Activated naive CD4-positive, alpha-beta T cell treated with anti-CD3 and anti-CD28 coated beads, Interleukin-2, amount 50 U/mL, for 72 hours (primary cell): ENCODE data around the gene COL18A1. TPM values are rescaled to one million over a fixed set of nuclear protein-coding genes. Genes with fewer than 3 reads are reported as not detected.
A peak's percentile ranks its signal among the peaks of the same experiment; 100 is the strongest.
"Not testable (repeated sequence)": the region's sequence is repeated elsewhere in the genome, so short reads cannot be mapped to it uniquely, and the experiment has no call there.

Source experiments
- ATAC-seq, 2 donors: fragments of 150-1000 bp; cut with Tn5 transposase; 2 replicates each; pipeline ENCODE4 v1.10.0; 2021; ENCODE audit warnings: mild to moderate bottlenecking in 2 of 2, moderate library complexity in 2 of 2
- DNase-seq, 2 donors: peaks; one replicate each; pipeline ENCODE4 v3.0.0; 2021 to 2022; ENCODE audit warnings: low spot score in 2 of 2
- H3K27ac Mint-ChIP-seq, 2 donors: one replicate each; pipeline ENCODE4 v1.8.0; 2022; ENCODE audit warnings: mild to moderate bottlenecking in 2 of 2, mixed read lengths in 2 of 2
- H3K36me3 Mint-ChIP-seq, 2 donors: one replicate each; pipeline ENCODE4 v1.8.0; 2022; ENCODE audit warnings: mixed read lengths in 2 of 2
- H3K9me3 Mint-ChIP-seq, 2 donors: one replicate each; pipeline ENCODE4 v1.8.0; 2022; ENCODE audit warnings: mixed read lengths in 2 of 2
- total RNA-seq, 2 donors: library from RNA; stranded (reverse); gene quantifications; one replicate each; pipeline ENCODE4 v1.2.3, GENCODE V29; 2022

COL18A1 gene
- total RNA-seq, 2 donors from 2014 or later: 4.3 to 22.3 TPM

DNA sequence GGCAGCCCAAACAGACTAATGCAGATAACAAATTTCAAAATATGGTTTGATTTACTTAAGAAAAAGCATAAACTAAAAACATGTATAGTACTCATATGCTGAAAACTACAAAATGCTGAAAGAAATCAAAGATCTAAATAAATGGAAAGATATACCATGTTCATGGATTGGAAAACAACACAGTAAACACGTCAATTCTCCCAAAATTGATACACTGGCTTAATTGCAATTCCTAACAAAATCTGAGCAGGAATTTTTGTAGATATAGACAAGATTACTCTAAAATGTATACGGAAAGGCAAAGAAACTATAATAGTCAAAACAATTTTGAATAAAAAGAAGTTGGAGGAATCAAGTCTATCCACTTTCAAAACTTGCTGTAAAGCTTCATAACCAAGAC lies 116.3 kb downstream of the COL18A1 start:
- ATAC-seq (no peak), DNase-seq (no peak)
- H3K9me3 Mint-ChIP-seq: peaks cover 13 to 34% of the 10 kb centered on the region in 2 donors
- H3K36me3 Mint-ChIP-seq: peaks cover 51 to 74% of the 10 kb centered on the region in 2 donors
- no peak overlapping the region for H3K27ac Mint-ChIP-seq

DNA sequence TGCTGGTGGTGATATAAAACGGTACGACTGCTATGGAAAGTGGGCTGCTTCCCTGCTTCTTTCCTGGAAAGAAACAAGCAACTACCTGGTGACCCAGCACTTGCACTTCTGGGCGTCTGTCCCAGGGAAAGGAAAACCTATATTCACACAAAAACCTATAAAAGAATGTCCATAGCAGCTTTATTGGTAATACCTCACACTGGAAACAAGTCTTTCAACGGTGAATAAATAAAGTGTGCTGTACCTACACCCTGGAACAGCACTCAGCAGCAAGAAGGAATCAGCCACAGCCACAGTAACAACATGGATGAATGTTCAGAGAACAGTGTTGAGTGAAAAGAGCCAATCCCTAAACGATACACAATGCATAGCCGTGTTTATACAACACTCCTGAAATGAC lies 117.4 kb downstream of the COL18A1 start:
- H3K9me3 Mint-ChIP-seq: peaks cover 13 to 34% of the 10 kb centered on the region in 2 donors
- no peak for ATAC-seq
- H3K27ac Mint-ChIP-seq: no peak overlapping the region
- DNase-seq: no peak
- peaks cover 55 to 77% of the 10 kb centered on the region in 2 donors for H3K36me3 Mint-ChIP-seq

DNA sequence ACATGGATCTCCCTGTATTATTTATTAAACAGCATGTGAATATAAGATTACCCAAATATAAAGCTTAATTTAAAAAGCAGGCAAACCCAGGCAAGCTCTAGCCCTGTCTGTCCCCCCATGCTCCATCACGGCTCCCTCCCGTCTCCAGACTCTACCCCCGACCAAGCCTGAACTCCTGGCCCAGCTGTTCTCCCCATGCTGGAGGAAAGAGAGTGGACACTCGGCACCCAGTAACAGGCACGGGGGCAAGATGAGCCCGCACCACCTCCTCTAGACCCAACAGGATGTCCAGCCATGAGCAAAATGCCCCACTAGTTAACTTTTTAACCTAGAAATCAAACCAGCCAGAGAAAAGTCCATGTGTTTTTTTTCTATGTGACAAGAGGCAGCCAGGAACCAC lies 118.0 kb downstream of the COL18A1 start:
- Mint-ChIP-seq H3K9me3 (peaks cover 13 to 31% of the 10 kb centered on the region in 2 donors), H3K27ac (no peak overlapping the region), H3K36me3 (peaks cover 50 to 71% of the 10 kb centered on the region in 2 donors)
- ATAC-seq (no peak), DNase-seq (no peak)

DNA sequence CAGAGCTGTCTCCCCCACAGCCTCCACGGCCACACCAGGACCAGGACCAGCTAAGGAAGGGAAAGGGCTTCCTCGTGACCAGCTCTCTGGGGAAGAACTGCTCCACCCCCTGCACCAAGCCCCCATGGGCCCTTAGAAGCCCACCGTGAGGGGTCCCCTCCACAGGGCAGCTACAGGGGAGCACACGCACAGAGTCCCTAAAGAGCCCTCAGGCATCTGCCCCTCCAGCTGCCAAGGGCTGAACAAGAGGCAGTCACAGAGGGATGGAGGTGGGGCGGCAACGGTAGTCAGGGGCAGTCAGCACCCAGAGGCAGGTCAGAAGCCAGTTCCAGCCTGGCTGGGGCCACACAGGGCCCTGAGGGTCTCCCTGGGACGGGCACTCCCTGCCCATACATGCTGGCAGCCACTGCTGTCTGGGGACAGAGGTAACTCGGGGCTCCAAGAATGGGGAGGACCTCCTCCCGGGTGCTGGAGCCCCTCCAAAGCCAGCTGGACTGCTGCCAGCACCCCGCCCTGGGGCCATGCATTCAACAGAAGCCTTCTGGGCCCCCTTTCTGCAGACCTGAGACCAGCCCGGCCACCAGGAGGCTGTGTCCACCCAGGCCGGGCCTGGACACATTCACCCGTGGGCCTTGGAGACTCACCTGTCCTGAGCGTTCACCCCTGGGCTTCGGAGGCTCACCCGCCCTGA lies 118.6 kb downstream of the COL18A1 start:
- Mint-ChIP-seq H3K9me3 (peaks cover 13 to 27% of the 10 kb centered on the region in 2 donors), H3K27ac (no peak overlapping the region), H3K36me3 (peaks cover 45 to 65% of the 10 kb centered on the region in 2 donors)
- DNase-seq: peak in 1 of 2 donors; percentile 50
- no peak for ATAC-seq

DNA sequence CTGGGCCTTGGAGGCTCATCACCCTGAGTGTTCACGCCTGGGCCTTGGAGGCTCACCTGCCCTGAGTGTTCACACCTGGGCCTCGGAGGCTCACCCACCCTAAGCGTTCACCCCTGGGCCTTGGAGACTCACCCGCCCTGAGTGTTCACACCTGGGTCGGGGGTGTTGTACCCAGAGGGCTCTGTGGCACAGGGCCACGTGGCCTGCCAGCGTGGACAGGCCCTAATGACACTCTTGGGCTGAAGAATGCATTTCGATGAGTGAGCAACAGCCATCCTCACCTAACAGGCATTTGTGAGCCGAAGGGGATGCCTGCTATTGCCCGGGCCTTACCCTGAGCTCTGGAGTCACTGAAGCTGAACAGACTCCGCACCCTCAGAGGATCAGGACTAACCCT lies 119.8 kb downstream of the COL18A1 start:
- Mint-ChIP-seq H3K36me3 (peaks cover 33 to 53% of the 10 kb centered on the region in 2 donors), H3K27ac (no peak overlapping the region), H3K9me3 (peaks cover 6 to 15% of the 10 kb centered on the region in 2 donors)
- DNase-seq: peak in 1 of 2 donors; percentile 40
- ATAC-seq: no peak

DNA sequence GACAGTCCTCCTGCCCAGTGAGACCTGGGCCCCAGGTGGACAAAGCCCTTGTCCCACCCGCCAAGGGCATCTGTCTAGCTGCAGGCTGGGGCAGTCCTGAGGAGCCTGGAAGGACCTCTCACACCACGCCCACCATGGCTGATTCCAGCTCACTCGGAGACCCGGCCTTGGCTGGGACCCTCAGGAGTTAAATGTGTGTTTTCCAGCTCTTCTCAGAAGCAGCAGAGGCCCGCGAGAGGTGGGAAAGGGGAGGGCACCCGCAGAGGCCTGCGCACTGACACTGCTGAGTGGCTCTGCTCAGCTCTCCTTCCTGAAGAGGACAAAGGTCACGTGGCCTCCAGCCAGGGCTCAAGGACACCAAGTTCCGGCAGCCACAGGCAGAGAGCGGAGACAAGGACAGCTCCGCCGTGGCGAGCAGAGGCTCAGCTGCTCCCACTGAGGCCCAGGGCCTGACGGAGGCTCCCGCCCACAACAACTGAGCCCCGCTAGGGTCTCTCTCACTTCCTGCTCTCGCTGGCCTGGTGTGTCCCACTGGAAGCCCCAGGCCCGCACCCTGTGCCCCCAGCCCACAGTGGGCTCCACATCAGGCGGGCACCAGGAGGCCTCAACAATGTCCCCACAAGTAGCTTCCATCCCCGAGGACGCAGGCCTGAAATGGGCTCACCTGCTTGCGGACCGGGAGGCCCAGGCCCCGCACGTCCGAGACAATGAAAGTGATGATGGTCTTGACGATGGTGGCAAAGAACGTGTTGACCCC lies 120.4 kb downstream of the COL18A1 start:
- no peak overlapping the region for H3K27ac Mint-ChIP-seq
- peaks cover 27 to 48% of the 10 kb centered on the region in 2 donors for H3K36me3 Mint-ChIP-seq
- ATAC-seq (no peak), DNase-seq (peak in 1 of 2 donors; percentile 51)
- H3K9me3 Mint-ChIP-seq: peaks cover 0 to 9% of the 10 kb centered on the region in 2 donors

DNA sequence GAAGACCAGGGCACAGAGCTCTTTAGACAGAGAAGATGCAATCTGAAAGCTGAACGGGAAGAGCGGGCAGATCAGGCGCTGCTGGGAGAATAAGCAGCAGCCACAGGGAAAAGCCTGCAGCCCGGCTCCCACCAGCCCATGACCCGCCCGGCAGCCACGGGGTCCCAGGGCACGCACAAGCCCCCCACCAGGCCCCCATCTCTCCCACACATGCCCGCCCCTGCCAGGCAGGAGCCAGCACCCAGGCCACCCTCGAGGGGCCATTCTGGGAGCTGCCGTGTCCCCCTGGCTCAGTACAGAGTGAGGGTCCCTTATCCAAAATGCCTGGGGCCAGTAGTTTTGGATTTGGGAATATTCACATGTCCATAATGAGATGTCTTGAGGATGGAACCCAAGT lies 120.9 kb downstream of the COL18A1 start:
- DNase-seq: peak in 1 of 2 donors; percentile 40
- Mint-ChIP-seq H3K27ac (no peak overlapping the region), H3K36me3 (peaks cover 21 to 42% of the 10 kb centered on the region in 2 donors), H3K9me3 (peaks cover 0 to 9% of the 10 kb centered on the region in 2 donors)
- ATAC-seq: no peak

DNA sequence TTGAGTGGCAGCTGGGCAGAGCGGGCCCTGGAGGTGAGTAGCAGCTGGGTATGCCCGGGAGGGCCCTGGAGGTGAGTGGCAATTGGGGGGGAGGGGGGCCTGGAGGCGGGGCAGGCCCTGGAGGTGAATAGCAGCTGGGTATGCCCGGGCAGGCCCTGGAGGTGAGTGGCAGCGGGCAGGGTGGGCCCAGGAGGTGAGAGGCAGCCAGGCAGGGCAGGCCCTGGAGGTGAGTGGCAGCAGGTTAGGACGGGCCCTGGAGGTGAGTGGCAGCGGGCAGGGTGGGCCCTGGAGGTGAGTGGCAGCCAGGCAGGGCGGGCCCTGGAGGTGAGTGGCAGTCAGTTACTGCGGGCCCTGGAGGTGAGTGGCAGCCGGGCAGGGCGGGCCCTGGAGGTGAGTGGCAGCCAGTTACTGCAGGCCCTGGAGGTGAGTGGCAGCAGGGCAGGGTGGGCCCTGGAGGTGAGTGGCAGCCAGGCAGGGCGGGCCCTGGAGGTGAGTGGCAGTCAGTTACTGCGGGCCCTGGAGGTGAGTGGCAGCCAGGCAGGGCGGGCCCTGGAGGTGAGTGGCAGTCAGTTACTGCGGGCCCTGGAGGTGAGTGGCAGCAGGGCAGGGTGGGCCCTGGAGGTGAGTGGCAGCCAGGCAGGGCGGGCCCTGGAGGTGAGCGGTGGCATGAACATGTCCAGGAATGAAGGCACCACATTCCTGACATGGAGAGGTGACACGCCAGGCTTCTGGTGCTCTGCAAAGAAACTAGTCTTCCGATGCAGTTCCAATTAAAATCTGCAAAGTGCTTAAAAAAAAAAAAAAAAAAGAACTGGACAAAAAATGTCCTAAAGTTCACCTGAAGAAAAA lies 122.4 kb downstream of the COL18A1 start:
- peak in 1 of 2 donors; percentile 23 for DNase-seq
- H3K27ac Mint-ChIP-seq: peak overlapping the region; percentile 63 to 66
- H3K9me3 Mint-ChIP-seq, ATAC-seq: not testable (repeated sequence)
- H3K36me3 Mint-ChIP-seq: peaks cover 11 to 34% of the 10 kb centered on the region in 2 donors

DNA sequence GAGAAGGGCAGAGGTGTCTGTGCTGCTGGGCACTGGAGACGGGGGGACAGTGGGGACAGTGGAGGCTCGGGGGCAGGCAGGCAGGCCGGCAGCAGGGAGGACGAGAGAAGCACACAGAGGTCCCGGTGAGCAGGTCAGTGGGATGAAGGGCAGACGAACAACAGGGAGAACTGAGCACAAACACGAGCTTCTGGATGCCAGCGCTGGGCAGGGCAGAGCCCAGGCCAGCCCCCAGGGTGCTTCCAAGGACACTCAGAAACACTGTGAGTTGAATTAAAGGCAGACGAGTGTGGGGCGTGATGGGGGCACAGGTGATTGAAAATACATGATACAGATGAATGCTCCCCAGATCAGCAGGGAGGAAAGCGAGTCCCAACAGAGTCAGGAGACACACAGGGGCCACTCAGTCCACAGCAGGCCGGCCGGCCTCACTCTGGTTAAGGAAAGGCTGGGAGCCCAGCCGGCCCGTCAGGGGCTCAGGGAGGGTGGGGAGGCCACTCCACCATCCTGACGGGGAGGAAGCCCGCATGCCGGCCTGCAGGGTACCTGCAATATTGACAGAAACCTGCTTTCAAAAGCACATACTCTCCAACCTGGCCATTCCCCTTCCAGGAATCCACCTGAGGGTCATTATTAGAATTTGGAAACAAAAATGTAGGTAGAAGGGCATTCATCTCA lies 123.2 kb downstream of the COL18A1 start:
- DNase-seq (peak in 1 of 2 donors; percentile 37), ATAC-seq (no peak)

DNA sequence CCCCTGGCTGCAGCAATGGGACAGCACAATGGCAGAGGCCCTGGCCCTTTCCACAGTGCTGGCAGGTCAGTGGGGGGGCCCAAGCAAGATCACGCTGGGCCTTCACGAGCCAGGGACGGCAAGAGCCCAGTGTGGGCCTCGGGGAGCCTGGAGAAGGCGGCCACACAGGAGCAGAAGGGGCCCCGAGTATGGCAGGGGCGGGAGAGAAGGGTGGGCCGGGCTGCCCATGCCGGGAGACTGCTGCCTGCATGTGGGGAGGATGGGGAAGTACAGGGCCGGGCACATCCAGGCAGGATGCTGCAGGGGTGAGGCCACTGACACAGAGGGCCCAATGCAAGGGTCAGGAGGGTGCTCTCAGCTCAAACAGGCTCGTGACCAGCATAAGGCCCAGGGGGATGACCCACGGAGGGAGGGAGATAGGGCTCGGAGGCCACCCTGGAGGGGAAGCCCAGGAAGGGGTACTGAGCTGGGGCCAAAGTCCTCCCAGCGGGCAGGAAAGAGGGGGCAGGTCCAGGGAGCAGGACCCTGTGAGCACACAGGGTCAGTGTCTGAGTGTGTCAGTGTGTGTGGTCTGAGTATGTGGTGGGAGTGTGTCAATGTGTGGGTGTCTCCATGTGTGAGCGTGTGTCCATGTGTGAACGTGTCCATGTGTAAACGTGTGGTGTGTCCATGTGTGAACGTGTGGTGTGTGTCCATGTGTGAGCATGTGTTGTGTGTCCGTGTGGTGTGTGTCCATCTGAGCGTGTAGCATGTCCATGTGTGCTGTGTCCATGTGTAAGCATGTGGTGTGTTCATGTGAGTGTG lies 124.2 kb downstream of the COL18A1 start:
- Mint-ChIP-seq H3K36me3 (peaks cover 9 to 24% of the 10 kb centered on the region in 2 donors), H3K27ac (no peak overlapping the region), H3K9me3 (no peaks in the 10 kb centered on the region)
- ATAC-seq (no peak), DNase-seq (peak in 1 of 2 donors; percentile 34)

More for the DNA sequence above, 123.2 kb downstream of the COL18A1 start:
- peak overlapping the region in 1 of 2 donors; percentile 63 for H3K27ac Mint-ChIP-seq
- no peaks in the 10 kb centered on the region for H3K9me3 Mint-ChIP-seq
- H3K36me3 Mint-ChIP-seq: peaks cover 9 to 26% of the 10 kb centered on the region in 2 donors

DNA sequence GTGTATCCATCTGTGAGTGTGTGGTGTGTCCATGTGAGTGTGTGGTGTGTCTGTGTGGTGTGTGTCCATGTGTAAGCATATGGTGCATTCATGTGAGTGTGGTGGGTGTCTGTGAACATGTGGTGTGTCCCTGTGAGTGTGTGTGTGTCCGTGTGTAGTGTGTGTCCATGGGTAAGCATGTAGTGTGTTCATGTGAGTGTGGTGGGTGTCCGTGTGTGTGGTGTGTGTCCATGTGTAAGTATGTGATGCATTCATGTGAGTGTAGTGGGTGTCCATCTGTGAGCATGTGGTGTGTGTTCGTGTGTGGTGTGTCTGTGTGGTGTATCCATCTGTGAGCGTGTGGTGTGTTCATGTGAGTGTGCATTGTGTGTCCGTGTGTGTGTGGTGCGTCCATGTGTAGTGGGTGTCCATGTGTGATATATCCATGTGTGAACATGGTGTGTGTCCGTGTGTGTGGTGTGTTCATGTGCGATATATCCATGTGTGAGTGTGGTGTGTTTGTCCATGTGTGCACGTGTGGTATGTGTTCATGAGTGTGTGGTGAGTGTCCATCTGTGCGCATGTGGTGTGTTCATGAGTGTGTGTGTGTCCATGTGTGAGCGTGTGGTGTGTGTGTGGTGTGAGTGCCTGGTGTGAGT lies 124.9 kb downstream of the COL18A1 start:
- H3K36me3 Mint-ChIP-seq: peaks cover 9 to 24% of the 10 kb centered on the region in 2 donors
- H3K9me3 Mint-ChIP-seq: no peaks in the 10 kb centered on the region
- no peak overlapping the region for H3K27ac Mint-ChIP-seq
- no peak for ATAC-seq
- peak in 1 of 2 donors; percentile 45 for DNase-seq

DNA sequence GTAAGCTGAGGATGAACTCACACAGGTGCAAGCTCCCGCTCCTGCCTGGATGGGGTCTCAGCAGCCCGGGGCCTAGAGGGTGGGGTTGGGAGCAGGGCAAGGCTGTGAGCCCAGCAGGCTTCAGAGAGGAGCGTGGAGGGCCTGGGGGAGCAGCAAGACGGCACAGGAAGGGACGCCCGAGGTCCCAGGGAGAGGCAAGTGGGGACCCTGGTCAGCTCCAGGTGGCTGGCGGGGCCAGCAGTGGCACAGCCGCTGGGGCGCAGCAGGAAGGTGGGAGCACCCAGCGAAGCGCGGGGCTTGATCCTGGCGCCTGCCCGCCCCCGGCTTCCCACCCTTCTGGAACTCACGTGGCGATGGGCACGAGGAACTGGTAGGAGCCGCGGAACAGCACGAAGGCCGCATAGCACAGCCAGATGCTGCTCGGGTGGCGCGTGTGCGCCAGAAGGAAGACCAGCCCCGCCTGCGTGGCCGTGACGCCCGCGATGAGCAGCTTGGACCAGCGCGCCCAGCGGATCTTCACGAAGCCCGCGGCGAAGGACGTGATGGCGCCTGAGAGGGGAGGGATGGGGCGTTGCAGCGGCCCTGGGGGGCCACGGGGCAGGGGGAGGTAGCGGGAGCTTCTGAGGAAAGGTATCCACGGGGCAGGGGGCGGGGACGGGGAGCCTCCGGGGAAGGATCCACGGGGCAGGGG lies 125.6 kb downstream of the COL18A1 start:
- Mint-ChIP-seq H3K36me3 (peaks cover 9 to 20% of the 10 kb centered on the region in 2 donors), H3K27ac (no peak overlapping the region), H3K9me3 (no peaks in the 10 kb centered on the region)
- no peak for ATAC-seq
- DNase-seq: peak in 1 of 2 donors; percentile 44

DNA sequence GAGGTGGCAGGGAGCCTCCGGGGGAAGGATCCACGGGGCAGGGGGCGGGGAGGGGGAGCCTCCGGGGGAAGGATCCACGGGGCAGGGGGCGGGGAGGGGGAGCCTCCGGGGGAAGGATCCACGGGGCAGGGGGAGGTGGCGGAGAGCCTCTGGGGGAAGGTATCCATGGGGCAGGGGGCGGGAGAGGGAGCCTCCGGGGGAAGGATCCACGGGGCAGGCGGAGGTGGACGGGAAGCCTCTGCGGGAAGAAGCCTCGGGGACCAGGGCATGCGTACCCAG lies 126.1 kb downstream of the COL18A1 start:
- not testable (repeated sequence) for H3K9me3 Mint-ChIP-seq, DNase-seq, ATAC-seq, H3K27ac Mint-ChIP-seq
- peaks cover 9 to 16% of the 10 kb centered on the region in 2 donors for H3K36me3 Mint-ChIP-seq

DNA sequence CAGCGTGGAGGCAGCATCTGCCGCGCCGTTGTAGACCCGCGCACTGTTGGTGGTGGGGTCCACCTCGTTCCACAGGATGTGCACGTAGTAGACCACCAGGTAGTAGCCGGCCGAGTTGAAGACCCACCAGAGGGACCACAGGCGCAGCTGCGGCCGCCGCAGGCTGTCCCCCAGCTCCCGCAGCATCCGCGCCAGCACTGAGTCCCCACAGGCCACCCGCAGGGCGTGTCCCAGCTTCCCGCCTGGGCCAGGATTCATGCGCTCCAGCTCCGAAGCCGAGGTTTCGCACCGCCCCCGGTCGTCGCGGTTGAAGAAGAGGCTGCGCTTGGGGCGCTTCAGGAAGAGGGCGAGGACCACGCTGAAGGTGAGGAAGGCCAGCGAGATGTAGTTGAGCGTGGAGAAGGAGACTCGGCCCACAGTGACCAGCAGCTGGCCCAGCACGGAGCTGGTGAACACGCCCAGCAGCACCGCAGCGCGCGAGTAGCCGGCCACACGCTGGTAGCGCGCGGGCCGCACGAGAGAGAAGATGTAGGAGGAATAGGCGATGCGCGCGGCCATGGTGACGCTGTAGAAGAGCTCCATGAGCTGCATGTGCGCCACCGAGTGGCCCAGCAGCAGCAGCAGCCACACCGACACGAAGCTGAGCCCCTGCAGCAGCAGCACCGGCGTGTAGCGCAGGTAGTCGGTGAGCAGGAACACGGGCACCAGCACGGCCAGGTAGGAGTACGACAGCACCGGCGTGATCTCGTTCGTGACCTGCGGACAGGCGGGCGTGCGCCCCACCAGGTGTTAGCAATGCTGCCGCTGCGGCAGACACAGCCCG lies 126.6 kb downstream of the COL18A1 start:
- no peak for ATAC-seq
- Mint-ChIP-seq H3K9me3 (no peaks in the 10 kb centered on the region), H3K36me3 (peaks cover 8 to 12% of the 10 kb centered on the region in 2 donors), H3K27ac (peak overlapping the region in 1 of 2 donors; percentile 72)
- peak in 1 of 2 donors; percentile 48 for DNase-seq
